D721Med (cell line): ENCODE data around the gene PI4K2B.
A peak's percentile ranks its signal among the peaks of the same experiment; 100 is the strongest.

Experiments
- DNase-seq: peaks from one replicate; pipeline ENCODE4 v3.0.0; 2011; ENCODE audit warnings: low spot score; ENCODE audit not compliant: insufficient read length
- FAIRE-seq: peaks from 2 replicates; lab custom pipeline; 2011; peaks lifted over from hg19 to GRCh38; lab: Jason Lieb, UNC
- TF ChIP-seq, protein P1 (sequence below): IDR thresholded peaks from 2 replicates; pipeline ENCODE4 v1.5.1; 2012; ENCODE audit warnings: mild to moderate bottlenecking, control low read depth; ENCODE audit not compliant: insufficient read depth; ENCODE audit errors: missing control alignments

The PI4K2B gene

GRCh38 chr4:25233737-25234389 lies at the start of gene PI4K2B:
PI4K2B (plus strand) TSS chr4:25234033; CDS start chr4:25234164, 131 bp downstream.
- FAIRE-seq = no peak
- DNase-seq = peak; percentile 47
- TF ChIP-seq, protein P1, sequence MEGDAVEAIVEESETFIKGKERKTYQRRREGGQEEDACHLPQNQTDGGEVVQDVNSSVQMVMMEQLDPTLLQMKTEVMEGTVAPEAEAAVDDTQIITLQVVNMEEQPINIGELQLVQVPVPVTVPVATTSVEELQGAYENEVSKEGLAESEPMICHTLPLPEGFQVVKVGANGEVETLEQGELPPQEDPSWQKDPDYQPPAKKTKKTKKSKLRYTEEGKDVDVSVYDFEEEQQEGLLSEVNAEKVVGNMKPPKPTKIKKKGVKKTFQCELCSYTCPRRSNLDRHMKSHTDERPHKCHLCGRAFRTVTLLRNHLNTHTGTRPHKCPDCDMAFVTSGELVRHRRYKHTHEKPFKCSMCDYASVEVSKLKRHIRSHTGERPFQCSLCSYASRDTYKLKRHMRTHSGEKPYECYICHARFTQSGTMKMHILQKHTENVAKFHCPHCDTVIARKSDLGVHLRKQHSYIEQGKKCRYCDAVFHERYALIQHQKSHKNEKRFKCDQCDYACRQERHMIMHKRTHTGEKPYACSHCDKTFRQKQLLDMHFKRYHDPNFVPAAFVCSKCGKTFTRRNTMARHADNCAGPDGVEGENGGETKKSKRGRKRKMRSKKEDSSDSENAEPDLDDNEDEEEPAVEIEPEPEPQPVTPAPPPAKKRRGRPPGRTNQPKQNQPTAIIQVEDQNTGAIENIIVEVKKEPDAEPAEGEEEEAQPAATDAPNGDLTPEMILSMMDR = no peak

GRCh38 chr4:25184056-25184455 lies 49.8 kb upstream of the PI4K2B start:
- FAIRE-seq = no peak
- TF ChIP-seq, protein P1 = no peak
- DNase-seq = no peak

DNA sequence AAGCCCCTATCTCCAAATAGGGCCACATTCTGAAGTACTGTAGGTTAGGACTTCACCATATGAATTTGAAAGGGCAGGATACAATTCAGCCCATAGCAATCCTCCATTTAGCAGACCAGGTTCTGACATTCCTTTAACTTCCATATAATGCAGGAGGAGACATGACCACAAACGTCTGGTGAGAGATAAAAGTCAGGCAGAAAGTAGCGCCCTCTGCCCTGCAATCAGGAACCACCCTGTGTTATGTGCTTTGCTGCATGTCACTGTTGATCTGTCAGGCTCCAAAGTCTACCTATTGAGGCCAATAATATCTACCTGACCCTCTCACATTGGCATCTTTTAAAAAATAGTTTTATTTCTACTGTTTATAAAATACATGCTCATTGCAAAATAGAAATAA lies 43.4 kb upstream of the PI4K2B start:
- no peak for DNase-seq
- TF ChIP-seq, protein P1 = no peak
- FAIRE-seq = no peak

DNA sequence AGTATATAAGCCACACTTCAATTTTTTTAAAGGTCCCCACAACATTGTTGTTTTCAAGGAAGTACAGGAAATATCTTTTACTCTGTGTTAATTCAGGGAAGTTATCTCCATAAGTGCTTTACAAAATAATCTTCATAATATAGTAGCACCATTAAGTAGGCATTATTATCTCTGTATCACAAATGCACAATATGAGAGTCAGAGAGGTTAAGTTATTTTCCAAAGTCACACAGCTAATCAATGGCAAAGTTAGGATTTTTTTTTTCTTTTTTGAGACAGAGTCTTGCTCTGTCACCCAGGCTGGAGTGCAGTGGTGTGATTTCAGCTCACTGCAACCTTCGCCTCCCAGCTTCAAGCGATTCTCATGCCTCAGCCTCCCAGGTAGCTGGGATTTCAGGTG lies 35.1 kb upstream of the PI4K2B start:
- TF ChIP-seq, protein P1 = no peak
- FAIRE-seq (no peak), DNase-seq (no peak)

DNA sequence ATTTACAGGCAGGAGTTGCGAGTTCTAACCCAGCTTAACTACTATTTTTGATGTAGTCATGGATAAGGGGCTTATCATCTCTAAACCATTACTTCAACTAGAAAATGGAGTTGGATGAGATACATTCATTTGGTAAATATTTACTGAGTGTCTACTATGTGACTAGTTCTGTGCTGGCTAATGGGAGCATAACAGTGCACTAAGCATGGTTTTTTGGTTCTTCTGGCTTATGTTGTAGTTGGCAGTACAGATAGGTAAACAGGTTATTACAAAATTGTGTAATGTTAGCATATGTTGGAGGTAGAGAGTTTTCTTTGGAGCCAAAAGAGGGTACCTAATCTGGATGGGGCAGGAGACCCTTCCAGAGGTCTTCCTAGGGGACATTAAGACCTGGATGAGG lies 25.8 kb upstream of the PI4K2B start:
- TF ChIP-seq, protein P1 = no peak
- DNase-seq = no peak
- FAIRE-seq = no peak

DNA sequence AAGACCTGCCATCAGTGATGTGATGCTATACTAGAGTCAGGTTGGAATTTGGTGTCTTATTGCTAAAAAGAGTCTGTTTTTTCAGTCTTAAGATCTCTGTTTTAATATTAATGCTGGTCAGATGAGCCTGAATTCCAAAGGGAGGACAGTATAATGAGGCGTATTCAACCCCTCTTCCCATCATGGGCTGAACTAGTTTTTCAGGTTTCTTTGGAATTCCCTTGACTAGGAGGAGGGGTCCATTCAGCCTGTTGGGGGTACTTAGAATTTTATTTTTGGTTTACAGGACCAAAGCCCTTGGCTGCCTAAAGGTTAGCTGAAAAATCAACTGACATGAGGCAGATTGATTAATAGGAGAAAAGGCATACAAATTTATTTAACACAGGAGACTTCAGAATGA lies 24.1 kb upstream of the PI4K2B start:
- TF ChIP-seq, protein P1 = no peak
- no peak for FAIRE-seq
- DNase-seq = no peak

DNA sequence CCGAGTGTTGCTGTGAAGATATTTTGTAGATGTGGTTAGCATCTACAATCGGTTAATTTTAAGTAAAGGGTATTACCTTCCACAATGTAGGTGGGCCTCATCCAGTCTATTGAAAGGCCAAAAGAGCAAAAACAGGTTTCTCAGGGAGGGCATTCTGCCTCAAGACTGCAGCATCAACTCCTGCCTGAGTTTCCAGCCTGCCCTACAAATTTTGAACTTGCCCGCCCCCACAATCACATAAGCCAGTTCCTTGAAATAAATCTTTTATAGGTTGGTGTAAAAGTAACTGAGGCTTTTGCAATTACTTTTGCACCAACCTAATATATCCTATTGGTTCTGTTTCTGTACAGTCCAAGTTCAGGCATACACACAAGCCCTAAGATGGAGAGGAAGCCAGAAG lies 22.1 kb upstream of the PI4K2B start:
- TF ChIP-seq, protein P1 = no peak
- no peak for FAIRE-seq
- no peak for DNase-seq
